Measurements from ENCODE around the gene DPP10.

DNA sequence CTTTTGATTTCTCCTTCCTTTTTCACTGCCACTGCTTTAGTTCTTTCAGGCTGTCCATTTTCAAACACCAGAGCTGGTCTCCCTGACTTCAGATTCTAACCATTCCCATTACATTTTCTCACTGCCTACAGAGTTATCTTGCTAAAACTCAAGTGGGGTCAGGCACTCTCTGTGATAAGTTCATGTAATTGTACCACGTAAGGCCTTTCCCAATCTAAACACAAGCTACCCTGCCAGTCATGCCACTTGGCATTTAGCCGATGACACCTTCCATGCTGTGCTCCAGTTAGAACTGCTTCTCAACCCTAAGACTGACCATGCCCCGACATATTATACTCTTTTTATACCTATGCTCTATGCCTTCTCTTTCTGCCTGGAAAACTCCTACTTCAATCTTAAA, 592.4 kb downstream of the DPP10 start:
- no peak for TF ChIP-seq POLR2A (IDR thresholded peaks at IDR 0.05)
- TF ChIP-seq, protein P1, sequence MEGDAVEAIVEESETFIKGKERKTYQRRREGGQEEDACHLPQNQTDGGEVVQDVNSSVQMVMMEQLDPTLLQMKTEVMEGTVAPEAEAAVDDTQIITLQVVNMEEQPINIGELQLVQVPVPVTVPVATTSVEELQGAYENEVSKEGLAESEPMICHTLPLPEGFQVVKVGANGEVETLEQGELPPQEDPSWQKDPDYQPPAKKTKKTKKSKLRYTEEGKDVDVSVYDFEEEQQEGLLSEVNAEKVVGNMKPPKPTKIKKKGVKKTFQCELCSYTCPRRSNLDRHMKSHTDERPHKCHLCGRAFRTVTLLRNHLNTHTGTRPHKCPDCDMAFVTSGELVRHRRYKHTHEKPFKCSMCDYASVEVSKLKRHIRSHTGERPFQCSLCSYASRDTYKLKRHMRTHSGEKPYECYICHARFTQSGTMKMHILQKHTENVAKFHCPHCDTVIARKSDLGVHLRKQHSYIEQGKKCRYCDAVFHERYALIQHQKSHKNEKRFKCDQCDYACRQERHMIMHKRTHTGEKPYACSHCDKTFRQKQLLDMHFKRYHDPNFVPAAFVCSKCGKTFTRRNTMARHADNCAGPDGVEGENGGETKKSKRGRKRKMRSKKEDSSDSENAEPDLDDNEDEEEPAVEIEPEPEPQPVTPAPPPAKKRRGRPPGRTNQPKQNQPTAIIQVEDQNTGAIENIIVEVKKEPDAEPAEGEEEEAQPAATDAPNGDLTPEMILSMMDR (IDR thresholded peaks at IDR 0.05) = no peak
